Epidermal melanocyte (primary cell): ENCODE measurements around the gene SEC24C.

Source experiments
- DNase-seq: peaks from one replicate; pipeline ENCODE4 v3.0.0; 2011; ENCODE audit warnings: low spot score; ENCODE audit not compliant: insufficient read length

The SEC24C gene

DNA sequence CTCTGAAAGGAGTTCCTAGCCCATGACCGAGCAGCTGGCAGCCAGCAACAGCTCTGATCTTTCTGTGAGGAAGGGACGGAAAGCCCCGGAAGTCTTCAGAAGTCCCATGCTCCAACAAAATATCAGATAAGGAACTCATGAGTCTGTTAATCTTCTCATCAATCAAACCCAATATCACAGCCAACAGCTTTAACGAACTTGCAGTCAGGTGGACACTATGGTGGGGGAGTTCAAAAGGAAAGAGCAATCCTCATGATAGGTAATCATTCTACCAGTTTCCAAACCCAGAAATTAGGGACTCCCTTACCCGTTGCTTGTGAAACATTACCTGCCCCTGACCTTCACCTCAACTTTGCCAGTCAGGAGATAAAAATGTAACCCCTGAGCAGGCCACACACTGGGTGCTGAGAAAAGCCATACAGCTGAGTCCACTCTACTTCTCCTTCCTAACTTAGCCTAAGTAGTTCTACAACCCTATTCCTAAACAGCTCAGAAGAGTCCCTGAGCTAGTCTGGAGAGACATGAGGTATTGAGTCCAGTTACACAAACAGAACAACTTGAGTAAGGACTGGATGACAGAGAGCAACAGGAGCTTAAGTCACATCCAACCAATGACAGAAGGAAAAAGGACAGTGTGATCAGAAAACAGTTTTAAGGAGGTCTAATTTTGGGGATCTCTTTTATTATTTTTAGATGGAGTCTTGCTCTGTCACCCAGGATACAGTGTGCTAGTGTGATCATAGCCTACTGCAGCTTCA lies 65.1 kb downstream of the SEC24C start:
- no peak for DNase-seq

DNA sequence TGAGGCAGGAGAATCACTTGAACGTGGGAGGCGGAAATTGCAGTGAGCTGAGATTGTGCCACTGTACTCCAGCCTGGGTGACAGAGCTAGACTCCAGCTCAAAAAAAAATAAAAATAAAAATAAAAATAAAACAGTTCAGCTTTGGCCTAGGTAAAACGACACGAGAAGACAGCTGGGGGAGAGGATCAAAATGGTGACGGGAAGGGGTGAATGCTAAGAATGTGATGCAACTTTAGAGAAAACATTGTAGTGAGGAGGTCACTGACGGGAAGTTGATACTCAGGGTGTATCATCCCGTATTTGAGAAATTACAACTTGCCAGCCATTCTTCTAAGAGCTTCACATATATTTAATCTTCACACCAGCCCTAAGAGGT lies 66.2 kb downstream of the SEC24C start:
- no peak for DNase-seq

DNA sequence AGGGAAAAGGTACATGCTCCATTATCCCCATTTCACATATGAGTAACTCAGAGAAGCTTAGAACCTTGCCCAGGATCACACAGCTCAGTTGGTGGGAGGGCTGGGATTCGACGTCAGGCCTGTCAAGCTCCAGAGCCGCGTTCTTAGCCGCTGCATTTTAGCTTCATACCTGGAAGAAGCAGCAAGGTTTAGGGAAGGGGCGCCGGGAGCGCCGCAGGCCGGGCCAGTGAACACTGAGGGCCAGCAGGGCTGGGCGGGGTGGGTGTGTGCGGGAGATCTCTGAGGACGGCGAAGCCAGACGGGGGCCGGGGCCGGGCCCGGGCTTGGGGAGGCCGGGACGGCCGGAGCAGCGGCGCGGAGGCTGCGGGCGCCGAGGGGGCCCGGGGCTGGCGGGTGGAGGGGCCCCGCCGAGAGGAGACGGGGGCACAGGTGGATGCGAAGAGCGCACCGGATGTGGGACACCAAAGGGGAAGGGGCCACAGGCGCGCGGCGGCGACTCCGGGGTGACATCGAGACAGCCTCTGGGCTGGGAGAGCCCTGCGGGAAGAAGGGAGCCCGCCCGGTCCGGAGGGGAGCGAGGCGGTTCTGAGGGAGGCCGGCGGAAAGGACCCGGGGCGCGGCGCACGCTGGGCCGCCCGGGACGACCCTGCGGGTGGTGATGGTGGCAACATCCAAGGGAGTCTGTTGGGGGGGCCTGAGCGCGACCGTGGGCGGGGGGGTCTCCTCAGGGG lies 66.7 kb downstream of the SEC24C start:
- no peak for DNase-seq

DNA sequence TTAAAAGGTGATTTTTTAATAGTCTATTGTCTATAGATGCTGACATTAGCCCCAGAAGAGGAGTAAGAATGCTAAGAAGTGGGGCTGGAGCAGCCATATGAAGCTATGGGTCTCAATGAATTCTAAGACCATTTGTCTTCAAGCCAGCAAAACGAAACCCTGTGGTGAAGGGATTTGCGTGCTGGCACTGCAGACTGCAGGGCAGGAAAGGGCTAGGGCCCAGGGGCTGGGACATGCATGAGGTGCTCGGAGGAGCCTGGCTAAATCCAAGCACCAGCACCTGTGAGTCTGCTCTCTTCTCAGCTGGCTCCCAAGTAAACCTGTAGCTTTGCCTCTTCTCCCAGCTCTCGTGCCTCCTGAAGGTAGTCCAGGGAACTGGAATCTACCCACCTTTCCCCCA lies 68.5 kb downstream of the SEC24C start:
- no peak for DNase-seq

DNA sequence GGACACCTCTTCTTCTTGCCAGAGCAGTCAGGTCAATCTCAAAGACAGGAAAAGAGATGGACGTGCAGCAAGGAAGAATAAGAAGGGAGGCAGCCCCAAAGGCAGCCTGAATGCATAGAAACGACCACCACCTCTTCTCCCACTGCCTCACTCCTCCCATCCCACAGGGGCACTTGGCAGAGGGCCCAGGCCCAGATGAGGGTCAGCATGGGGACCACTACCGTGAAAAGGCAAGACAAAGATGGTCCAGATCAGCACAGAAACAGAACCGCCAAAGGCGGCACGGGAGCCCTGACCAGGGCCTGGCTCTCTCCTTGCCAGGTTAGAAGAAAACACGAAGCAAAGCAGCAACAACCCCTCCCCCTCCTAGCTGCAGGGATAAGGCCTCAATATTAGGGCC lies 69.2 kb downstream of the SEC24C start:
- DNase-seq, result no peak

DNA sequence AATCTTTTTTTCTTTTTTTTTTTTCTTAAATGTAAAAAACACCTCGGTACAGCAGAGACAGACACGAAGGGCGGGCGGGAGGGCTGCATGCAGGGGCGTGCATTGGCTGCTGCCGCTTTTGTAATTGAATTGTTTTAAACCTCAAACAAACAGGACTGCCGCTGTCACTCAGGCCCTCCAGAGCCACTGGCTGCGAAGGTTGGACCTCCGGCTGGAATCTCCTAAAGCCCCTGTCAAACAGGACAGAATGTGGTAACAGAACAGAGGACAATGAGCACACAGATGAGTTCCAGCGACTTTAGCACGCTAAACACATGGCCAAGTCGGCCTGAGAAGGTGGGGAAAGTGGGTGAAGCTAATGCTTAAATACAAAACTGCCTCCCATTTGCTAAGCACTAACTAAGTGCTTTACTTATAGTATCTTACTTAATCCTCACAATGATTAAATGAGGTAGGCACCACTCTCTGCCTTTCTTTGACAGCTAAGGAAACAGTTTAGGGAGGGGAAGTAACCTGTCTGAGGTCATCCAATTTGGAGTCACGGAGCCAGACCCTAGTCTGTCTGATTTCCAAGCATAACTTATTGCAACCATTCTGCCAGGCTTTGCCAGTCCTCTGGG lies 70.2 kb downstream of the SEC24C start:
- no peak for DNase-seq

DNA sequence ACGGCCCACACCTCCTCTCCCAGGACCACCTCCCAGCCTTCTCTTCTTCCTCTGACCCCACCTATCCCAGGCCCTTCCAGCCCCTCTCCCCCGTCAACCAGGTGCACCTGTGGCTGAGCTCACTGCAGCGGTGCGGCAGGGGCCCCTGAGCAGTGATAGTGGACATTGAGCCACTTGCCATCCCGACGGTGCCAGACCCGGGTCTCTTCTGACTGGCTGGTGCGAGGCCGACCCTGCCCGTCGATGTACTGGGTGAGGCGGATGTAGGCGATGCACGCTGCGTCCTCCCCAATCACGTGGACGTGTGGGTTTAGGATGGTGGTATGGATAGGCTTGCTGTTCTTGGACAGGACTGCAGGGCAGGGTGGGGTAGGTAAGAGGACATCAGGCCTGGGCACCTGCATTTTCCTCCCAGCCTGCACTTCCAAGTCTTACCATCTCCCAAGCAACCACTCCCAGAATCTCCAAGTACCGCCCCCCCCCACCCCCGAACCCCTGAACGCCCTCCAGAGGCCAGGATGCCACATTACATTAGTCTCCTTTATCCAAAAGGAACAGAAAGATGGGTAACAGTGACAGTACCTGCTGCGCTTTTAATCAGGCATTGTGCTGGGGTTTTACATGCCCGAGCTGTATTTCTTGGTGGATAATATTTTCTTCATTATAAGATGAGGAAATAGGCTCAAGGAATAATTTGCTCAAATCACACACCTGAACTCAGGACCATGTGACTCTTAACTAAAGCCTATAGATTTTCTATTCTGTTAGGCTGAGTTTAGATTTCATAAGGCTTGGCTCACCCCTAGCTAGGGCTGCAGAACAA lies 70.9 kb downstream of the SEC24C start:
- DNase-seq, result no peak

DNA sequence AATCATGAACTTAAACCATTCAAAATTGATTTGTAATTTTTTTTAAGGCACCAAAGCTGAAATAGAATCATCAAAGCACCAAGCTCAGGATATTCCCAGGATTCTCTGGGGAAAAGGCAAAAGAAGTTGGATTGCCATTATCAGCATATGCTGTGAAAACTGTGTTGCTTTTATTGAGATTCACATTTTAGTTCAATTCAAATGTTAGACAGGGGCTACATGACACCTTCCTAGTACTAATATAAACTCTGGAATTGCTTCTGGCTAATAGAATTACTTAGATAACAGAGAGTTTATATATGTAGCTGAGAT lies 71.5 kb downstream of the SEC24C start:
- no peak for DNase-seq

DNA sequence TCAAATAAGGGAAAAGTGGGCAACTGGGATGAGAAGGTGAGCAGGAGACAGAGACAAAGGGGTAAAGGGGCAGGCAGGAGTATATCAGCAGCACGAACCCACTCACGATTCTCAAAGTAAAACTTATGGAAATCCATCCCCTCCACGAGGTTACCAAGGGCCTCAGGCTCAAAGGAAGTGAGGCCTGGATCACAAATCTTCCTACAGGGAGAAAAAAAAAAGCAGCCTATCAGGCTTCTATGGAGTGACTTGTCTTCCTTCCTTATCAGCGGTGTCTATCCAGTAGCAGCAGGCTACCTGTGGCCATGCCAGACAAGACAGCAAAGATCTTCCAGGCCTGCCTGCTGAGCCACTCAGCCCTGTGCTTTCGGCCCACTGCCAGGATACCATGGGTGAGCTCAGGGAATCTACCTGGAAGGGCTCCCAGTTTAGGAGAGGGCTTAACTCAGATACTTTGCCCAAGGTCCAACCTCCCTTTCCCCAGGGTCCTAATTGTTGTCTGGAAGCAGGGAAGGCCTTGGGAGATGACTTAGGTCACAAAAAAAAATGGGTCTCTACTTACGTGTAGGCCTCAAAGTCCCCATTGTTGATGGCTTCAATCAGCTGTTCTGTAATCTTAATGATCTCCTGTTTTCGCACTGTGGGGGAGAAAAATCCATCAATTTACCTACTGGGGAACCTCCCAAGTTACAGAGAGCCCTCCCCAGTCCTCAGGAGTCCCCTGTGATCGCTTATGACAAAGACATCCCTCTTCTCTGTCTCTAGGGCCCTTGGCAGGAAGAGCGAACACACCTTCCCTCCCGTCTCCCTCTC lies 73.0 kb downstream of the SEC24C start:
- DNase-seq, result no peak

DNA sequence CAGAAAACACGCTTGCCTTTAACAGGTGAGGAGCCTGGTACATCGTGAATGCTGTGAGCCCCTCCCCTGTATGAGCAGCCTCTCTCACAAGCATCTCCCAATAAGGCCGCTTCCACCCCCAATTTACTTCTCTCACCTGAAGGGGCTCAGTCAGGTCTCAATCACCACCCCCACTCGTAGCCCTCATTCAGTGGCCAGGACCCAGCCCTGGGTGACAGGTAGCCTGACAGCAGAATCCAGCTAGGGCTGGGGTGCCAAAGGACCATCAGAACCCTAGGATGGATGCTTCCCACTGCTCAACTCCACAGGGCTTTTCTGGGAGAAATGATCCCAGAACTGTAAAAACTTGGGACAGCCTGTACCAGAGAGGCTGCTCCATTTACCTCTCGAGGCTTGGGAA lies 73.7 kb downstream of the SEC24C start:
- no peak for DNase-seq

DNA sequence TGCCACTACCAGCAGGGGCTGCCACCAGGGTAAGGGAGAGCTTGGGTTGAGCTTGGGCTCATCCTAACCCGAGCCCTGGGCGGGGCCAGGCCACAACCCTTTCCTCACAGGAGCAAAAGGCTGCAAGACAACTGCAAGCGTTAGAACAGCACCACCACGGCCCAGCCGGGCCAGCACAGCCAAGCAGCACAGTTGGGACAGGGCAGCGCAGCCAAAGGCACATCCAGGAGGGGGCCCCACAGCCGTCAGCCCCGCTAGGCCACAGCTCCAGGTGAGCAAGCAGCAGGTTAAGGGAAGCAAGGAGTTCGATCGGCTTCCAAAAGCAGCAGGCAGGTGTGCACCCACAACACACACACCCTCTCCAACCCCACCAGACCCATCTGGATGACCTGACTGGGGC lies 74.2 kb downstream of the SEC24C start:
- DNase-seq, result no peak

DNA sequence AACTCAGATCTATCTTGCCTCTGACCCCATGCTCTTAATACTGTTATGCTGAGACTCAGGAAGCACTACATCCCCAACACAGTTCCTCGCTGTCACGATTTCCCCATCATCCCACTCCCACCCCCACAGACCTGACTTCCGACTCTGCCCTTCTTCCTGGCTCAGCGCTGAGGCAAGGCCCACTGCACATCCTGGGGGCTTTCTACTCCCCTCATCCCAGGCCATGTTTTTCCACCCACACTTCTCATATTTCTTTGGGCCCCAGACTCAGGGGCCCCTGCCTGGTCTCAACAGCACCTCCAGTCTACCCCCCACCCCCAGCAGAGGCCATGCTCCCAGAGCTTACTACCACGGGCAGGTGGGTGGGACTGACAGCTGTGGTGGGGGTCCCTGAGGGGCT lies 74.9 kb downstream of the SEC24C start:
- DNase-seq, result no peak

DNA sequence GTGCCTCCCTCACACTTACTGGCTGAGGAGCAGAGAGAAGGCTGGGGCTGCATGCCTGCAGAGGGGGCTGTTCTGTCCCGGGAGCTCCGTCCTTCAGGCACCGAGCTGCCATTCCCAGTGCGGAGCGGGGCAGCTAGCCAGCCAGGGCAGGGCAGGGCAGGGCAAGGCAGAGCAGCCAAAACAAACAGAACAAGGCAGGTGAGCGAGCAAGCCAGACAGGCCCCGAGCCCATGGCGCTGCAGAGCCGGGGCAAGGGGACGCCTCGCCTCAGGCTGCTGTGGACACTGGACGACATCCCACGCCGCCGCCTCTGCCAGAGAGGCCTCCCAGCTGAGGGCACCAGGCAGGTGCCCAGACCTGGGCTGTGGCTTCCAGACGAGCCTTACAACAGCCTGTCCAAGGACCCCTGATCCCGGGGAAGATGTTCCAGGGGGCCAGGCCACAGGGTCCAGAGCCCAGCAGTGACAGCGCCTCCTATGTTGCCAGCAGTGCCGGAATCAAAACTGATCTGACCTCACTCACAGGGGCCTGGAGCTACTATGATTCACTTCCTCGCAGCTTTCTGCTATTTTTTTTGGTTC lies 75.4 kb downstream of the SEC24C start:
- no peak for DNase-seq
